HCT116 (cell line): ENCODE data around the gene TENM3.

Experiments
- ATF3 ChIP-seq: IDR thresholded peaks from 2 replicates; pipeline ENCODE4 v1.6.1; 2012
- CEBPB ChIP-seq: IDR thresholded peaks from 2 replicates; pipeline ENCODE4 v1.6.1; 2012; ENCODE audit warnings: low read depth
- CTCF ChIP-seq, 3 experiments: fragments of 200-600 bp in 1 of 3; sonication (generic) in 1 of 3; IDR thresholded peaks in 2 of 3; conservative IDR thresholded peaks in 1 of 3; 2 replicates each; pipeline ENCODE4 v1.5.1; 2012 to 2017; ENCODE audit warnings: low read depth in 2 of 3, low read length in 2 of 3, antibody characterized with exemption in 1 of 3, borderline replicate concordance in 1 of 3, control low read depth in 1 of 3, mild to moderate bottlenecking in 1 of 3, mixed read lengths in 1 of 3, mixed run types in 1 of 3, moderate library complexity in 1 of 3; ENCODE audit not compliant: insufficient read depth in 1 of 3
- EZH2 ChIP-seq: fragments of 200-600 bp; sonication (generic); IDR thresholded peaks from 2 replicates; pipeline ENCODE4 v1.6.1; 2017; ENCODE audit warnings: antibody characterized with exemption, mixed run types
- FOSL1 ChIP-seq: IDR thresholded peaks from 2 replicates; pipeline ENCODE4 v1.6.1; 2012; ENCODE audit warnings: low read depth
- POLR2A ChIP-seq: IDR thresholded peaks from 2 replicates; pipeline ENCODE4 v1.7.0; 2011; ENCODE audit warnings: borderline replicate concordance; ENCODE audit not compliant: insufficient read depth, insufficient read length; ENCODE audit errors: extremely low read depth
- POLR2AphosphoS5 ChIP-seq: IDR thresholded peaks from 2 replicates; pipeline ENCODE4 v1.6.1; 2011; ENCODE audit warnings: mild to moderate bottlenecking, low read depth, low read length, moderate library complexity
- RAD21 ChIP-seq: IDR thresholded peaks from 2 replicates; pipeline ENCODE4 v1.6.1; 2012; ENCODE audit warnings: low read depth, mild to moderate bottlenecking
- SIN3A ChIP-seq: IDR thresholded peaks from 2 replicates; pipeline ENCODE4 v1.6.1; 2012; ENCODE audit warnings: low read depth
- SP1 ChIP-seq: IDR thresholded peaks from 2 replicates; pipeline ENCODE4 v1.6.1; 2012; ENCODE audit warnings: low read depth
- ZNF274 ChIP-seq: fragments of 200-500 bp; sonication (Bioruptor generic); IDR thresholded peaks from 2 replicates; pipeline ENCODE4 v1.6.1; 2014; ENCODE audit warnings: mild to moderate bottlenecking, low read depth, low read length, inconsistent platforms

- TF ChIP-seq CTCF (IDR thresholded peaks at IDR 0.05 in 2 of 3, conservative IDR thresholded peaks at IDR 0.05 in 1 of 3; ENCODE audit: borderline replicate concordance in 1 of 3, insufficient read depth in 1 of 3, low read depth in 2 of 3, low read length in 2 of 3), result no peak
- no peak for TF ChIP-seq EZH2
- TF ChIP-seq POLR2A, result no peak
- TF ChIP-seq ZNF274, result no peak
- TF ChIP-seq POLR2AphosphoS5, result no peak
- TF ChIP-seq SP1, result no peak
- no peak for TF ChIP-seq FOSL1
- TF ChIP-seq RAD21, result no peak
- TF ChIP-seq CEBPB, result no peak
- TF ChIP-seq SIN3A, result no peak
- TF ChIP-seq ATF3, result no peak
Measured at GRCh38 chr4:182254026-182254780, 11.0 kb downstream of the TENM3 start.
